ENCODE results near the gene AASDH.

Gene AASDH

DNA sequence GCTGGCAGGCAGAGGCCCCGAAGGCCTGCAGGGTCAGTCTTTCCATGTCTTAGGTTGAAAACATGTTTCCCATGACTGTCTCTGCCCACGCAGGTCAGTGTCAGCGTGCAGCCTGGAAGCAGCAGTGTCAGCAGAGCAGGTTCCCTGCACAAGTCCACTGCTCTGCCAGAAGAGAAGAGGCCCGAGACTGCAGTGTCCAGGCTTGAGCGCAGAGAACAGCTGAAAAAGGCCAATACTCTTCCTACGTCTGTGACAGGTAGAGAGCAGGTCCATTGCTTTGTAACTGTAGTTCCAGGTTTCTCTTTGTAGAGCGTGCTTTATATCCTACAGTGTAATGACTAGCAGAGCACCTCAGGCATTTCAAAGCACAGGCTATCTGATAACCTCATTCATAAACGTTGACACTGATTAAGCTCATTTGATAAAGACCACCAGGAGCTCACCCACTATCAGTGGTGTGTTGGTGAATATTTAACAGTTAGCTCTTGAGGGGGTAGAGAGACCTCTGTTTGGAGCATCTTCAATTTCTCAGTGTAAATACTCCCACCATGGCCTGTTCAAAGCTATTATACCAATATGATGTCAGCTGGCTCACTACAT lies 63.2 kb downstream of the AASDH start:
- no peak for TF ChIP-seq EZH2phosphoT487 (IDR thresholded peaks at IDR 0.05; ENCODE audit: low read length)
- no peak for TF ChIP-seq EZH2 (optimal IDR thresholded peaks at IDR 0.05; ENCODE audit: low read depth, low read length)
- TF ChIP-seq, protein P1, sequence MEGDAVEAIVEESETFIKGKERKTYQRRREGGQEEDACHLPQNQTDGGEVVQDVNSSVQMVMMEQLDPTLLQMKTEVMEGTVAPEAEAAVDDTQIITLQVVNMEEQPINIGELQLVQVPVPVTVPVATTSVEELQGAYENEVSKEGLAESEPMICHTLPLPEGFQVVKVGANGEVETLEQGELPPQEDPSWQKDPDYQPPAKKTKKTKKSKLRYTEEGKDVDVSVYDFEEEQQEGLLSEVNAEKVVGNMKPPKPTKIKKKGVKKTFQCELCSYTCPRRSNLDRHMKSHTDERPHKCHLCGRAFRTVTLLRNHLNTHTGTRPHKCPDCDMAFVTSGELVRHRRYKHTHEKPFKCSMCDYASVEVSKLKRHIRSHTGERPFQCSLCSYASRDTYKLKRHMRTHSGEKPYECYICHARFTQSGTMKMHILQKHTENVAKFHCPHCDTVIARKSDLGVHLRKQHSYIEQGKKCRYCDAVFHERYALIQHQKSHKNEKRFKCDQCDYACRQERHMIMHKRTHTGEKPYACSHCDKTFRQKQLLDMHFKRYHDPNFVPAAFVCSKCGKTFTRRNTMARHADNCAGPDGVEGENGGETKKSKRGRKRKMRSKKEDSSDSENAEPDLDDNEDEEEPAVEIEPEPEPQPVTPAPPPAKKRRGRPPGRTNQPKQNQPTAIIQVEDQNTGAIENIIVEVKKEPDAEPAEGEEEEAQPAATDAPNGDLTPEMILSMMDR (IDR thresholded peaks at IDR 0.05; ENCODE audit: low read length), result no peak
- no peaks in the 10 kb centered on the region for H3K9me2 ChIP-seq (replicated peaks; ENCODE audit: insufficient read depth, low read length)
- H3F3A ChIP-seq (ENCODE audit: insufficient read depth, low read length), result no peaks in the 10 kb centered on the region
- no peak overlapping the region for H3K9ac ChIP-seq (ENCODE audit: low read length)
- no peaks in the 10 kb centered on the region for H3K4me1 ChIP-seq (ENCODE audit: low read length)
- H3K4me2 ChIP-seq (ENCODE audit: low read depth, low read length), result no peak overlapping the region
- no peaks in the 10 kb centered on the region for H3K36me3 ChIP-seq (replicated peaks; ENCODE audit: insufficient read depth, low read length)
- H3K4me3 ChIP-seq (ENCODE audit: low read length), result no peak overlapping the region
- H3K9me3 ChIP-seq (replicated peaks; ENCODE audit: insufficient read depth, low read length), result no peaks in the 10 kb centered on the region
- no peak for DNase-seq
- no peaks in the 10 kb centered on the region for H4K20me1 ChIP-seq (ENCODE audit: insufficient read depth, low read length)
- no peak overlapping the region for H3K27ac ChIP-seq (ENCODE audit: low read length)
- no peaks in the 10 kb centered on the region for H3K79me2 ChIP-seq (ENCODE audit: low read length)
- no peak overlapping the region for H2AFZ ChIP-seq (ENCODE audit: low read length)
- no peaks in the 10 kb centered on the region for H3K27me3 ChIP-seq (replicated peaks; ENCODE audit: insufficient read depth, low read length)

DNA sequence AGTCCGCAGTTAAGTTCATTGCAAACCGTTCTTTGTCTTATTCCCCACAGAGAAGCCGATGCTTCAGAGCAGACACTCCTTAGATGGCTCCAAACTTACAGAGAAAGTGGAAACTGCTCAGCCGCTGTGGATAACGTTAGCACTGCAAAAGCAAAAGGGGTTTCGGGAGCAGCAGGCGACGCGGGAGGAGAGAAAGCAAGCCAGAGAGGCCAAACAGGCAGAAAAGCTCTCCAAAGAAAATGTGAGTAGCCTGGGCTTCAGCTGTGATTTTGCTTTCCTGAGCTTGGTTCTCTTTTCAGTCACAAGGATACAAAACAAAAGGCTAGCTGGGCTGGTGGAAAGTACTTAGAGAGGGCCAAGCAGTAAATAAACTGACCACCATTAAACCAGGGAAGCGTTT lies 64.0 kb downstream of the AASDH start:
- Histone ChIP-seq H3K27me3 (replicated peaks; ENCODE audit: insufficient read depth, low read length) (no peaks in the 10 kb centered on the region), H3K4me1 (ENCODE audit: low read length) (no peaks in the 10 kb centered on the region), H2AFZ (ENCODE audit: low read length) (no peak overlapping the region), H3K27ac (ENCODE audit: low read length) (no peak overlapping the region), H3K36me3 (replicated peaks; ENCODE audit: insufficient read depth, low read length) (no peaks in the 10 kb centered on the region), H3K4me3 (ENCODE audit: low read length) (no peak overlapping the region), H3K9me2 (replicated peaks; ENCODE audit: insufficient read depth, low read length) (no peaks in the 10 kb centered on the region), H4K20me1 (ENCODE audit: insufficient read depth, low read length) (no peaks in the 10 kb centered on the region), H3K9ac (ENCODE audit: low read length) (no peak overlapping the region), H3K4me2 (ENCODE audit: low read depth, low read length) (no peak overlapping the region), H3K9me3 (replicated peaks; ENCODE audit: insufficient read depth, low read length) (no peaks in the 10 kb centered on the region), H3F3A (ENCODE audit: insufficient read depth, low read length) (no peaks in the 10 kb centered on the region), H3K79me2 (ENCODE audit: low read length) (no peaks in the 10 kb centered on the region)
- no peak for DNase-seq
- TF ChIP-seq EZH2 (optimal IDR thresholded peaks at IDR 0.05; ENCODE audit: low read depth, low read length) (no peak), EZH2phosphoT487 (IDR thresholded peaks at IDR 0.05; ENCODE audit: low read length) (no peak)
- TF ChIP-seq, protein P1 (IDR thresholded peaks at IDR 0.05; ENCODE audit: low read length), result no peak

DNA sequence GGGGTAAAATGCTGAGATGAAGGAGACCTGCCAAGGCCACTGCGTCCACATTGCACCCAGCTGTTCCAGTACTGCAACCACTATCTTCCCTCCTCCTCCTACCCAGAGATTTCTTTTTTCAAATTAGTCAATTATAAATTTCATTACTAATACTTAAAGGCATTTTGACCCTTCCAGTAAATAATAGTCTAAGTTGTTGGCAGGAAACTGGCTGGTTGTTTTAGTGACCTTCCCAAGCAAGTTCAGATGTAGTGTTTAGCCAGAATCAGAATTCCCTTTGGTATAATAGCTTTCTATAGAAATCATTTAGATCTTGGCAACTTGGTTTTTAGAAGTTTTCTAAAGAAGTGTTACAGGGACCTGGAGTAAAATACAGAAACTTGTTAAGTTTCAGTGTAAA lies 66.0 kb downstream of the AASDH start:
- Histone ChIP-seq H3K27ac (ENCODE audit: low read length) (no peak overlapping the region), H3K4me2 (ENCODE audit: low read depth, low read length) (no peak overlapping the region), H3K9ac (ENCODE audit: low read length) (no peak overlapping the region), H3K4me3 (ENCODE audit: low read length) (no peak overlapping the region), H4K20me1 (ENCODE audit: insufficient read depth, low read length) (no peaks in the 10 kb centered on the region), H3K9me2 (replicated peaks; ENCODE audit: insufficient read depth, low read length) (no peaks in the 10 kb centered on the region), H2AFZ (ENCODE audit: low read length) (no peak overlapping the region), H3K36me3 (replicated peaks; ENCODE audit: insufficient read depth, low read length) (no peaks in the 10 kb centered on the region), H3K4me1 (ENCODE audit: low read length) (no peaks in the 10 kb centered on the region), H3F3A (ENCODE audit: insufficient read depth, low read length) (no peaks in the 10 kb centered on the region), H3K79me2 (ENCODE audit: low read length) (no peaks in the 10 kb centered on the region), H3K9me3 (replicated peaks; ENCODE audit: insufficient read depth, low read length) (no peaks in the 10 kb centered on the region), H3K27me3 (replicated peaks; ENCODE audit: insufficient read depth, low read length) (no peaks in the 10 kb centered on the region)
- no peak for DNase-seq
- TF ChIP-seq, protein P1 (IDR thresholded peaks at IDR 0.05; ENCODE audit: low read length), result no peak
- TF ChIP-seq EZH2 (optimal IDR thresholded peaks at IDR 0.05; ENCODE audit: low read depth, low read length) (no peak), EZH2phosphoT487 (IDR thresholded peaks at IDR 0.05; ENCODE audit: low read length) (no peak)

Data from MM.1S (cell line).